GM19193 (cell line): Measurements from ENCODE around the gene PCGF3.

Experiments
- POLR2A ChIP-seq: IDR thresholded peaks from 4 replicates; pipeline ENCODE4 v1.6.1; 2011; ENCODE audit not compliant: insufficient read depth, insufficient read length; ENCODE audit errors: extremely low read depth

Gene PCGF3

DNA sequence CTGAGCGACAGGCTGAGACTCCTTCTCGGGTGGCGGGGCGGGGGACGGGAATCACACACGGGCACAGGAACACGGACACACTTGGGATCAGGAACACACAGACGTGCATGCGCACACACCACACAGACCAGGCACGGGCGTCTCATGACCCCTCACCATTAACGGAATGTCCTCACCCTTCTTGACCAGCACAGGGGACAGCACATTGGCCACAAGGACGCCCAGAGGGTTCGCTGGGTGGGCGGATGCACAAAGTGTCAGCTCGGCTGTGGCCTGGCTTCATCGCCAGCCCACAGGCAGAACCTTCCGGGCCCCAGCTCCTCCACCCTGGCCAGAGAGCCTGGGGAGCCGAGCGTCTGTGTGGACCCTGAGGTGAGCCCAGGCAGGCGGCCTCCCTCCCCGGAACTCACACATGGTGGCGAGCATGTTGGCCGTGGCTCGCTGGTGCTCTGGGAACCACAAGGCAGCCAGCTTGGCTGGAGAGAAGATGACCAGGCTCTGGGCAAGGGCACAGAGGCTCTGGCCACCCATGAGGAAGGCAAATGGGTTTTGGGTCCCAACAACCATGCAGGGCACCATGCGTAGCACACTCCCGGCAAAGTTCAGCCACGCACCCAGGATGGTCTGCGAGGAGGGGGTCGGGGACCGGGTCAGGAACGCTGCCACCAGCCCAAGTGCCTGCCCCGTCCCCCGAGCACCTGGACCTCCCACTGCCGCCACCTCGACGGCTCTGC lies 19.8 kb upstream of the PCGF3 start:
- TF ChIP-seq POLR2A = no peak

DNA sequence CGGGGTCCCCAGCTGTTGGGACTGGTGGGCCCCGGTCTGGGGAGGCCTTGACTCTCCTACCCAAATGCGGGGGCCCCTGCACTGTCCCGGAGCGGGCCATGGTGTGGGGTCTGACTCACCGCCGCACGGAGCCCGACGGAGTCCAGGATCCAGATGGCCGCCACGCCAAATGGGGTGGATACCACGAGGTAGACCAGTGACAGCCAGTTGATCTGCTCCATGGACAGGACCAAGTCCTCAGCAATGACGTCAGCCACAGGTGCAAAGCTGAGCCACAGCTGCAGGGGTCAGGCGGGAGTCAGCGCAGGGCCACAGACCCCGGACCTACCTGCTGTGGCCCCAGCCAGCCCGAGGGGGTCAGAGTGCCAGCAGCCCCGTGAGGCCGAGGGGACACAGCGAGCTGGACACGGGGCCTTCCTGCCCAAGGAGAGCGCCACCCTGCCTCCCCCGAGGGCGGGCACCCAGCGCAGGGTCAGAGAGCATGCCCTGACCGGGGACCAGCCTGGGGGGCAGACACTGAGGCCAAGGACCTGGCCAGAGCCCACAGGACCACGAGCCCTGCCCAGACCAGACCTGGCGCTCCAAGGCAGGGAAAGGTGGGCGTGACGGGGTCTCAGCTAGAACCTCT lies 19.1 kb upstream of the PCGF3 start:
- no peak for TF ChIP-seq POLR2A

DNA sequence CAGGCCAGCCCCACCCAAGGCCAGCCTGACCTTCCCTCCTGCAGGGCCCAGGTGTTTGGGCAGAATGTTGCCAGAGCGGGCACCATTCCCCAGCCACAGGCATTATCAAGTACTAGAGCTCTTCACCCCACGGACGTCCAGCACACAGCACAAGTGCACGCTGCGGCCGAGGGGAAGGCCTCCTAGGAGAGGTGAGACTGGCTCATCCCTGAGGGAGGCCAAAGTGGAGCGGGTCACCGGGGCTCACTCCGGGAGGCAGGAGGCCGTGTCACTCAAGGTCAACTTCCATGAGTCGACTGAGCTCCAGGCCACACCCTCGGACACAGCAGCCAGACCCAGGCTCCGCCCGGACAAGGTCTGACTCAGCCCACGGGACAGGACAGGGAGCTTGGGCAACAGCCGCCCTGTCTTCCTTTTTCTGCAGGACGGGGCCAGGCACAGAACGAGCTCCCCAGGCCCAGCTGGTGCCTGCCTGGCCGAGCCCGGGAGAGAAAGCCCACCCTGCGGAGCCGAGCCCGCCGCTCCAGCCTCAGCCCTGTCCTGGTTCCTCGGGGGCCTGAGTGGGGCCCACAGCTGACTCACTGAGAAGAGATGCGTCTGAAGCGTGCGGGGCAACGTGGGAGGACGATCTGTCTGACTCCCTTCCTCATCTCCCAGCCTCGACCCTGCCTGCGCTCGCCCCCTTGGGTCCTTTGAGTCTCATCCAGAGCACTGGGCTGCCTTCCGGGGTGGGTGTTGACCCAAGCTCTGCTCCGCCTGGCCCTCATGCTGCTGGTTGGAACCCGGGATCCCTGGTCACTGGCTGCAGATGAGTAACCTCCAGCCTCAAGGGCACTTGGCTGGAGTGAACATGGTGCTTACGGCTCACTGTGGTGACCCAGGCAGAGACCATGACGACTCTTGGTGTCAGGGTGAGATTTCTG lies 18.3 kb upstream of the PCGF3 start:
- TF ChIP-seq POLR2A = no peak

DNA sequence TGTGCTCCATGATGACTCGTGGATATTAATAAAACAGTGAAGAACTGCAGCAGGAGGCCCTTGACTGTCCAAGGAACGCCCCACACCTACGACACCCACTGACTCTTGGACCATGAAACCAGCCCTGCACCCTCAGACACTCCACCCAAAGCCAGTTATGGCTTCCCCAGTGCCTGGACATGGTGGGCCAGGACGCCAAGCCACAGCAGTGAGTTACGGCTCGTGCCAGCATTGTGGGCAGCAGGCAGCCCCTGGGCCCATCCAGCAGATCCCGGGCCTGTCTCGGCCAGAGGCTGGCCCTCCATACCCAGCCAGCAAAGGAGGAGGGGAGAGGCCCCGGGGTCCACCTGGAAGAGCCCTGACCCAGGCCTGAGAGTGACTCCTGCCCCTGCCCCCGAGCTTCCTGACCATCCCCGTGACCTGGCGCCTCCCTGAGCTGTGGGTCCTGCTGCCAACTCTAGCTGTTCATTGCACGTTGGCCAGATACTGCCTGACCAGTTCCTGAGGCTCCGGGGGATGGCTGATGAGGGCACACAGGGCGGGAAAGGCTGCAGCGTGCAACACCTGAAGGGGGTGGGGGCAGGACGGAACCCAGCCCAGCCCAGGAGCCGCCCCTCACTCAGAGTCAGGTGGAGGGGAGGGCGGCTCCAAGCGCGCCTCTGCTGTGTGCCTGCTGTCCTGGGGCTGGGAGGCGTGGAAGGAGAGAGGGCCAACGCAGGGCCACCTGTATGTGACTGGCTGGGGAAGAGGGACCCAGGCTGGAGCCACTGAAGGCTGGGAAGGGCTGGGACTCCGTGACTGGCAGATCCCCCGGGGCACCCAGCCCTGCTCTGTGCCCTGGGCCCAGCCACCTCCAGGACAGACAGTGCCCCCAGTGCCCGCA lies 17.4 kb upstream of the PCGF3 start:
- no peak for TF ChIP-seq POLR2A

DNA sequence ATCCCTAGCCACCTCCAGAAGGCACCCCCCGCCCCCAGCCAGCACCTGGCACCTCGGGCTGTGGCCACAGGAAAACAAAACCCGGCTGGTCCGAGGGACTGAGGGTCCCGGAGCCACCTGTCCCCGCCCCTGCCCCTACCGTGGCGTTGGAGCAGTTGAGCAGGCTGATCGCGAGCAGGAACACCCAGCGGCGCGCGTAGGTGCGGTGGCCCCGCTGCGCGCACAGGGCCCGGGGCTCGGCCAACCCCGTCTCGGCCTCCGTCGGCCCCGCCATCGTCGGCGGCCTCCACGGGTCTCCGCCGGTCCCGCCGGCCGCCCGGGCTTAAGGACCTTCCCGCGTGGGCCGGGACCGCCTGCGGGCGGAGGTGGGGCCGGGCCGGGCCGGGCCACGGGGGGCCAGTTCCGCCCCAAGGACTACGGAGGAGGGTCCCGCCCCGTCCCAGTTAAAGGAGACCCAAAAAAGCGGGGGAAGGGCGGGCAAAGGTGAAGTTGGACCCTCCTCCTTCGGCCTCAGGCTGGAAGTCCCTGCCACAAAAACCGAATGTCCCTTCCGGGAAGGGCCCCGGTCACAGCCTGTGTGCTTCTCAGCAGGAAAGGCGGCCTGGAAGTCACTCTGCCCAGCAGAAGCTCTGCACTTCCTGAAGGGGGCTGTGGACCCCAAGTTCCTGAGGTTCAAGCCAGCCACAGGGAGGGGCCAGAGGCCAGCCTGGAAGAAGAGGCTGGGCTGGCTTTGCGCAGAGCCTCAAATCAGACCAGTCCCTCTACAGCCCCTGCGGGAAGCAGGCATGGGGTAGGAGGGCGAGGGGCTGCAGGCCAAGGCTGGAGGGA lies 16.6 kb upstream of the PCGF3 start, which contains the start of gene SLC49A3:
Gene SLC49A3 (minus strand): TSS at position 298 of the 828 bp plus-strand sequence. CDS start 24 bp downstream, at position 274.
- TF ChIP-seq POLR2A = no peak

DNA sequence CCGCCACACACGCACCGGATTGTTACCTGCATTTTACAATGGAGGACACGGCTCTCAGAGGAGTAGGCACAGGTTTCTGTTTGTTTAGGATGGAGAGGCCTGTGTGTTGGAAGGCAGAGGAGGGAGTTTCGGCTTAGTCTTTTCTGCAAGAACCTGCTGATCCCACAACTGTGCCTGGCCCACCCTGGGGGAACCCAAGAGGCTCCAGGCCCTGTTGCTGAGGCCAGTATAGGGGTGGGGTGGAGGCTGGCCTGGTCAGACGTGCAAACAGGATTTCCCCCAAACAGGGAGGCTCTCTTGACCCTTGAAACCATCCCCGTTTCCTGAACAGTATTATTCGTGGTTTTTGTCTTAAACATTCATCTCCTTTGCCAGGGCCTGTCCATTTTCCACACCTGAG lies 15.9 kb upstream of the PCGF3 start:
- TF ChIP-seq POLR2A = no peak

DNA sequence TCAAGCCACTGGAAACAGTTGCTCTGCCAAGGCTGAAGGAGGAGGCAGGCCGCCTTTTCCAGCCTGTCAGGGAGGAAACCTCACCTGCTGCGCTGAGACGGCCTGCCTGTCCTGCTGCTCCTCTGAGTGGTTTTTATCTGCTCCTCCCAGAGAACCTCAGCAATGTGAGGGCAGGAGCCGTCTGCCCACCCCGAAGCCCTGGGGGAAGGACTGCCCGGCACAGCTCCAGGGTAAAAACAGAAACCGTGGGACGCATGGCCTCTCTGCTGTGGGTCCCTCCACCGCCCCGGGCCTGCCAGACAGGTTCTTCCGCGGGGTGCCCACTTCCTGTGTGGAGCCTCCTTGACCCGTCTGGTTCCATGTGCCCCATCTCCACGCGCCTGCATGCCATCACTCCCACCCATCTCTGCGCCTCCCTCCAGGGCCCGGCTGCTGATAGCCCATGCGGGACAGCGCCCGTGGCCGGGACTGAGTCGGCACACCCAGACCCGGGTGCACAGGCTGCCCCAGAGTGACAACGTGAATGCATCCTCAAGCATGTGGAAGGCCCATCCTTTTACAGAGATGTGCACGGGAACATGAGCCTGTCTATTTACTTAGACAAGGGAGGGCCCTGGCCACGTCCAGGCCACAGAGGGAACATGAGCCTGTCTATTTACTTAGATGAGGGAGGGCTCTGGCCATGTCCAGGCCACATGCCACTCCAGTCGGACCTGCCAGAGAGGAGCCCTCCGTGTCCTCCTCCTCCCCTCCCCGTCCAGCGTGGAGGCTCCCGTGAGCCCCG lies 12.7 kb upstream of the PCGF3 start:
- no peak for TF ChIP-seq POLR2A

DNA sequence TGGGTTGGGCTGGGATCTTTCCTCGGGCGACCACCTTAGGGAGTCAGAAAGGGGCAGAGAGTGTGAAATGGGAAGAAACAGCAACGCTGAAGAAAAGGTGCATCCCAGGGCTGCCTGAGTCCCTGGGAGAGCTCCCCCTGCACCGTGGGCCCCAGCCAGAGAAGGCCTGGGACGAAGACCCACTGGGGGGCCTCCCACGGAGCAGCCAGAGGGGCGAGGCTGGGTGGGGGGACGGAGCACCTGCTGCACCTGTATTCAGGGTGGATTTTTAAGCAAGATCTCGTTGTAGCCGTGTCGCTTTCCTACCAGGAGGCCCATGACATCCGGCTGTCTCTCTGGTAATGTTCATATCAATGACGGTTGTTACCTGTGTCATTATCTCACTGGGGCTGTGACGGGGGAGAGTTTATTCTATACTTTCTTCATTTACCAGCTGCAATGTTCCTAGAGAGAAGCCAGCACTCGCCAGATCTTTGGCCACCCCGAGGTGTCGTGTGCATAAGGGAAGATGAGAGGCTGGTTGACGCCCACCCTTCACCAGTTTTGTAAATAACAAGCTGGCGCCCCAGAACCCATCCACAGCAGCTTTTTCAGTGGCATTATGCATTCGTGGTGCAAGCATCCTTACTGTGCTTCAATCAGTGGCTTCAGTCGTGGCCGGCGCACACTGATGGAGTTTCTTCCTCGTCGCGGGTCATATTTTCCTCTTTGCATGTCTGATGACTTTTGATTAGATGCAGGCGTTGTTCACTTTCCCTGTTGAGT lies 5.6 kb upstream of the PCGF3 start:
- TF ChIP-seq POLR2A = no peak

DNA sequence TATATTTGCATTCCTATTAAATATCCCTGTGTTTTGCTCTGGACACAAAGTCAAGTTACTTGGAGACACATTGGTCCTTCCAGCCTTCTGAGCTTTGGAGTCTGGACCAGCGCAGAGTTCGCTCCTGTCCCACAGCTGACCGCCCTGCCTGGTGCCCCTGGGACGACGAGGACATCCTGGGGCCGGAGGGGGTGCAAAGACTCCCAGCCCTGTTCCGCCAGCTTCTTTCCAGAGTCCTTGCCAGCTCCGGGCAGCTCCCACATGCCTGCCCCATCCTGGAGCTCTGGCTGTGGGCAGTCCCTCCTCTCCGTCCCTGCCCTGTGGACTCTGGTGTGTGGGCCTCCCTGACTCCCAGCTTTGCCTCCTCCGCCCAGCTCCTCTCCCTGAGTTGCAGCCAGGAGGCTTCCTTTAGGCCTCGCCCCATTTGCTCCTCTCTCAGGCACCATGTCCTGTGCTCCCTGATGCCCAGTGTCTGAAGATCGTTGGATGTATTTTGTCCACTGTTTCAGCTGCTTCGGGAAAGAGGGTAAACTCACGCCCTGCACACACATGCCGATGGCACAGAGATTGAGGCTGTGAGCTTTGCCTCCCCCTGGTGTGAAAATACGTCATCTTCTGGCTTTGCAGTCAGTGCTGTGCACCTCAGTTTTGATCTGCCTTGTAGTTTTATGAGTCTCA lies 4.9 kb upstream of the PCGF3 start:
- no peak for TF ChIP-seq POLR2A

DNA sequence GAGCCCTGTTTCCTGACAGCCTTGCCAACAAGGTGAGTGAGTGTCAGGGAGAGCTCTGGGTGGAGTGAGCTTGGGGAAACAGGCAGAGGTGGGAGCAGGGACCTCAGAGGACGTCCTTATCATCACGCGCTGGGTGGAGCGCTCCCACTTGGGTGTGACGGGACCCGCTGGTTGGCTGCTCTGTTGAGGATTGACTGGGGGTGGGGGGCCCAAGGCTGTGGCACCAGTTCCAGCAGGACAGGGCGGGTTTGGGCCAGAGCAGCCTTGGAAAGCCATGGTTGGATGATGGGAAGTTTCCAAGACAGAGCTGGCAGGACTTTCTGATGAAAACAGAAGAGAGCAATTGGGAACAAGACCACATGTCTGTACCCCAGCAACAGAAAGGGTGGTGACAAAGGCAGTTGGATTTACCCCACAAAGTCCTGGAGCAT lies 3.0 kb upstream of the PCGF3 start:
- no peak for TF ChIP-seq POLR2A

DNA sequence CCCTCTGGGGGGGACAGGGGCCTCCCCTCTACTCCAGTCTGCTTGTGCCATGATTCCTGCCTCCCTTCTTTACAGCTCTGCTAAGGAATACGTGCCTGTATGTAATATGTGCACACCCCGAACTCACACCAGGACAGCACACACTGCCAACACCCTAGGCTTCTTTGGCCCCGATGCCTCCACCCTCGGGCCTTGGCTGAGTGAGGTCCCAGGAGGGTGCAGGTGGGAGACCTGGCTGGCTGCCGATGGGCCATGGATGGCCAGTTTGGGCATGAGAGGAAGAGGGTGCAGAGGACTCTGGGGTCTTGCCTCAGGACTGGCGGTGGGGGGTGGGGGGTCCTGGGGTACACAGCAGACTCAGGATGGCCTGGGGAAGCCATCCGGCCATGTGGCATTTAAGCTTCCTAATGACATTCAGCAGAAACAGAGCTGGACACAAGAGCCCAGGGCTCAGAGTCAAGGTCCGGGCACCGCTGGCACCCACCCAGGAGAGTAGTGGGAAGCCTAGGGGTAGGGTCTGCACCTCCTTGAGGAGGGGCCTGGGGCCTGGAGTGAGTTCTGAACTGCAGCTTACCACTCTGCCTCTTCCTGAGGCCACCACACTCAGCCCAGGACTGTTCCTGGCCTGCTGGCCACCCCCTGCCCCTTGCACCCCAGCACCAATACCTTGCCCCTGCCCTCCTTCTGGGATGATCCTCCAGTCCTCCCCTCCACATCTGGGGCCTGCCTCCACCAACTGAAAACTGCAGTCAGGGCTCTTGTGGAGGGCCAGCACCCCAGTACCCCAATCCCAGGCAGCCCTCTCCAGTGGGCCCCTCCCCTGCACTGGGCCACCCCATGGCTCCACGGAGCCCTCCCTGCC lies 2.1 kb upstream of the PCGF3 start:
- TF ChIP-seq POLR2A = no peak
